ENCODE measurements around the gene SLC35F5. TPM values are rescaled to one million over a fixed set of nuclear protein-coding genes. Genes with fewer than 3 reads are reported as not detected.
A peak's percentile ranks its signal among the peaks of the same experiment; 100 is the strongest.

SLC35F5 gene
- total and polyA plus RNA-seq, 2 of the 13 experiments (the other 11 are each of a cell fraction or from before 2014, with no cell fraction given) = 139 to 174 TPM

DNA sequence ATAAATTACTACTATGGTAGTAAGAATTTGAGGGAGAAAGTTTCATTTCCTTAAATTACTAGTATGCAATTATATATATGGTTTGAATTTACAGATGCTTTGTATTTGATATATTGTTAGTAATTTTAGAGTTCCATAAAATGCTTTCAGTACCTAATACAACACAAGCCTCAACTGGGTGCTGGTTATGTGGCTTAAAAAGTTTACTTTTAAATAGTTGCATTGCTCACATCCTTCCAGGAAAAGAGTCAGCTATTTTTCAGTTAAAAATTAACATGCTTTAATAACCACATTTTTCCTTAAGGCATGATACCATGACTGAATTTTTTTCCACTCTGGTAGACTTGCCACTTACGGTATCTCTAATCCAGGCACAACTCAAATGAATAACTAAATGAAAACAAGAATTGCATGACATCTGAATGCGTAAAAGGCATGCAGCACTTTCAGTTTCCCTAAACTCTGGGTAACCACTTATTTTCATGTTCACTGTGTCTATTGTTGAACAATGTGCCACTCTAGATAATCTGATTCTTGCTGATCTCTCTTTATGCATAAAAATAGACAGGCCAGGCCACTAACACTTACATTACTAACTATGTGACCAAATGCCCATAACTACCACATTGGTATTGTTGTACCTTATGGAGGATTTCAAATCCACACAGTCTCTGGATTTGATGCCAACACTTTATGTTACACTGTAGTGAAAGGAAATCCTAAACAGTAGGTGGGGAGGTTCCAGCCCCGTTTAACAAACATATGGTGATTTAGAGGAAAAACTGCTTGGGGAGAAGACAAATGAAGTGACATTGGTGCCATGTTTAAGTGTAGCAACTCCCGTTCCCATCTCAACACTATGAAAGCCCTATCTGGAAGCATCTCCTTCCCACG is 35.5 kb upstream of the SLC35F5 start:
- POLR2A ChIA-PET = no interaction called here
- no peak overlapping the region for H3K4me3 ChIP-seq (replicated peaks in 1 of 3; ENCODE audit: insufficient read depth in 1 of 3, low read depth in 2 of 3, low read length in 3 of 3)
- H3K4me1 ChIP-seq (ENCODE audit: insufficient read depth, low read length) = peaks cover 21% of the 10 kb centered on the region
- no peak for ATAC-seq
- TF ChIP-seq SALL1 (CRISPR knock-in tag; IDR thresholded peaks at IDR 0.05) (no peak), CREB1 (IDR thresholded peaks at IDR 0.05) (no peak), CREB1 (CRISPR knock-in tag; IDR thresholded peaks at IDR 0.05) (peak; percentile 14; the same call in 1 of the 2 replicates)
- no peak for DNase-seq (ENCODE audit: low spot score)
- no peaks in the 10 kb centered on the region for H3K79me2 ChIP-seq (ENCODE audit: insufficient read depth, low read length)
- H3K9ac ChIP-seq (ENCODE audit: insufficient read depth, low read depth, low read length) = no peak overlapping the region
- H4K20me1 ChIP-seq (ENCODE audit: insufficient read depth, low read length) = no peaks in the 10 kb centered on the region
- CTCF ChIA-PET (ENCODE audit: low intra/inter-chr PET ratio, low total read pairs) = no interaction called here
- intact Hi-C loops (cut with micrococcal nuclease; ENCODE audit: unreplicated experiment) = no loop called here
- H3K27me3 ChIP-seq (ENCODE audit: control insufficient read depth in 1 of 2, insufficient read depth in 2 of 2, low read length in 2 of 2) = peaks cover 0 to 7% of the 10 kb centered on the region in 2 experiments; a peak in 1 of 5 replicates
- WGBS (ENCODE audit: low lambda C conversion rate) = 30% methylated on average over 5 of the region's 5 CpGs
- H3K9me3 ChIP-seq (ENCODE audit: low read length) = no peaks in the 10 kb centered on the region
- H2AFZ ChIP-seq (ENCODE audit: low read length) = no peak overlapping the region
- in situ Hi-C loops (cut with HindIII; ENCODE audit: extremely low pct_ligation_motif_present, low pct_unique_long_range_greater_than_20kb) = no loop called here
- no peaks in the 10 kb centered on the region for H3K36me3 ChIP-seq (replicated peaks in 1 of 2; ENCODE audit: control insufficient read depth in 1 of 2, insufficient read depth in 2 of 2, low read length in 2 of 2)
- FAIRE-seq = no peak
- 0 out of 2 replicates have a peak overlapping the region, but pooled peaks have one; percentile 4 for H3K4me2 ChIP-seq (ENCODE audit: low read depth, low read length)
- no TSS peak for BruUV-seq (replicated peaks)
- H3K27ac ChIP-seq (ENCODE audit: extremely low read length, insufficient read depth, low read length) = no peak overlapping the region

DNA sequence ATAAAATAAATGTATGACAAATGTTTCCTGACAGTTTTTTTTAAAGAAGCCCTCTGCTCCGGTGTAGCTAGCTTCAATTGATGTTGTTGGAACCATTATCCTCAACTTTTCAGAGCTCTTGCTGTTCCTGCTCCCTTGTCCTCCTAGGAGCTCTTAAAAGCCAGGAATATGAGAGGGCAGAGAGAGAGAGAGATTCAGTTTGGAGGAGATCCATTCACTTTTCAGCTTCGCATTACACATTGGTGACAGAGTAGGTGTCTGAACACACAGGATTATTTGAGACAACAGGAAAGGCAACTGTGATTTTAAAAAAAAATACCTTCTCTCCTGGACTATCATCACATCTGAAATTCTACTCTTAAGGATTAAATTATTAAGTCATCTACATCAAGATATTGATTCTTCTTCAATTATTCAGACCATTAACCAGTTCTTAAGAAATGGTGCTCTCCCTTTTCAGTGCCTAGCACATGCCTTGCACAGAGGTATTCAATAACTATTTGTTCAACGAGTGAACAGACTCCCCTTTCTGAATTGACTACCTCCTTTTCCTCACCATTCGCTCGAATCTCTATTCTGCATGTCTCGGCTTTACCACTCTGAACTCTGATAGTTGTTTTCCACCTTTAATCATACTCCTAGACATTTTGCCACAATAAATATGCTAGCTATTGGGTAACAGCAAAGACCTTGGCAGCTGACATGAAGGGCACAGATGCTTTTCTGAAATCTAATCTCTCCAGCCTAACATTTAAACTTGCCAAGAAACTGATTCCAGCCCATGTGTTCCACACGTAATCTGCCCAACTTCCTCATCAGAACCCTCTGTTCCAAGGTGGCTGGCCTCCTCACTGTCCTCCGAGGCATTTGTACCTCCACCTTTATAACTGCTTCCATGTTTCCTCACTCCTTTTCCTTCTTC is 28.6 kb upstream of the SLC35F5 start:
- Histone ChIP-seq H3K36me3 (replicated peaks in 1 of 2; ENCODE audit: control insufficient read depth in 1 of 2, insufficient read depth in 2 of 2, low read length in 2 of 2) (no peaks in the 10 kb centered on the region), H3K27me3 (ENCODE audit: control insufficient read depth in 1 of 2, insufficient read depth in 2 of 2, low read length in 2 of 2) (peaks cover 0 to 2% of the 10 kb centered on the region in 2 experiments; a peak in 1 of 5 replicates), H3K79me2 (ENCODE audit: insufficient read depth, low read length) (no peaks in the 10 kb centered on the region), H3K4me3 (replicated peaks in 1 of 3; ENCODE audit: insufficient read depth in 1 of 3, low read depth in 2 of 3, low read length in 3 of 3) (no peak overlapping the region), H2AFZ (ENCODE audit: low read length) (no peak overlapping the region), H3K9me3 (ENCODE audit: low read length) (no peaks in the 10 kb centered on the region), H3K4me1 (ENCODE audit: insufficient read depth, low read length) (no peaks in the 10 kb centered on the region), H4K20me1 (ENCODE audit: insufficient read depth, low read length) (no peaks in the 10 kb centered on the region), H3K27ac (ENCODE audit: extremely low read length, insufficient read depth, low read length) (no peak overlapping the region), H3K4me2 (ENCODE audit: low read depth, low read length) (no peak overlapping the region), H3K9ac (ENCODE audit: insufficient read depth, low read depth, low read length) (no peak overlapping the region)
- FAIRE-seq (no peak), DNase-seq (ENCODE audit: low spot score) (no peak), ATAC-seq (no peak)
- no TSS peak for BruUV-seq (replicated peaks)
- in situ Hi-C loops (cut with HindIII; ENCODE audit: extremely low pct_ligation_motif_present, low pct_unique_long_range_greater_than_20kb) = no loop called here
- 33% methylated on average over 8 of the region's 8 CpGs for WGBS (ENCODE audit: low lambda C conversion rate)
- CTCF ChIA-PET (ENCODE audit: low intra/inter-chr PET ratio, low total read pairs) = no interaction called here
- intact Hi-C loops (cut with micrococcal nuclease; ENCODE audit: unreplicated experiment) = no loop called here
- TF ChIP-seq ZSCAN12 (CRISPR knock-in tag; IDR thresholded peaks at IDR 0.05) (no peak), SAP130 (CRISPR knock-in tag; IDR thresholded peaks at IDR 0.05; ENCODE audit: low read depth) (no peak), ZNF768 (CRISPR knock-in tag; IDR thresholded peaks at IDR 0.05) (no peak)
- POLR2A ChIA-PET = no interaction called here
